HepG2 (cell line): Measurements from ENCODE around the gene PIGV. TPM values are rescaled to one million over a fixed set of nuclear protein-coding genes. Genes with fewer than 3 reads are reported as not detected.

Experiments used
- AKAP8 ChIP-seq: sonication (generic); formaldehyde crosslinking; IDR thresholded peaks from 2 replicates; pipeline ENCODE4 v1.5.1; 2020; ENCODE audit warnings: mild to moderate bottlenecking, missing genetic modification reagents
- ARNTL ChIP-seq: sonication (generic); formaldehyde crosslinking; IDR thresholded peaks from 2 replicates; pipeline ENCODE4 v1.4.0; 2020; ENCODE audit warnings: mild to moderate bottlenecking, missing genetic modification reagents
- NFIC ChIP-seq: IDR thresholded peaks from 2 replicates; pipeline ENCODE4 v1.6.1; 2012; ENCODE audit warnings: mild to moderate bottlenecking, low read length, inconsistent platforms
- RXRA ChIP-seq: sonication (generic); formaldehyde crosslinking; IDR thresholded peaks from 2 replicates; pipeline ENCODE4 v1.5.1; 2020; ENCODE audit warnings: missing genetic modification reagents
- SYNCRIP ChIP-seq: fragments of 200-400 bp; formaldehyde crosslinking; IDR thresholded peaks from 2 replicates; pipeline ENCODE4 v1.6.1; 2018; ENCODE audit warnings: mild to moderate bottlenecking, low read depth, low read length; ENCODE audit not compliant: insufficient read depth
- TBX3 ChIP-seq: fragments of 450-650 bp; IDR thresholded peaks from 2 replicates; pipeline ENCODE4 v1.6.1; 2017; ENCODE audit warnings: antibody characterized with exemption, mild to moderate bottlenecking, inconsistent platforms, borderline replicate concordance
- TOE1 ChIP-seq: sonication (generic); formaldehyde crosslinking; IDR thresholded peaks from 2 replicates; pipeline ENCODE4 v1.4.0; 2020; ENCODE audit warnings: mild to moderate bottlenecking, missing genetic modification reagents
- YY1 ChIP-seq: IDR thresholded peaks from 2 replicates; pipeline ENCODE4 v1.6.1; 2011; ENCODE audit warnings: low read length, low read depth, moderate library complexity, mild to moderate bottlenecking; ENCODE audit not compliant: insufficient read depth, insufficient replicate concordance
- ZBTB1 ChIP-seq: sonication (generic); formaldehyde crosslinking; IDR thresholded peaks from 2 replicates; pipeline ENCODE4 v1.4.0; 2020; ENCODE audit warnings: missing genetic modification reagents, borderline replicate concordance
- ZBTB2 ChIP-seq: sonication (generic); formaldehyde crosslinking; IDR thresholded peaks from 2 replicates; pipeline ENCODE4 v1.8.0; 2022; ENCODE audit warnings: low read depth, missing genetic modification reagents
- ZBTB42 ChIP-seq: sonication (generic); formaldehyde crosslinking; IDR thresholded peaks from 2 replicates; pipeline ENCODE4 v1.5.0; 2020; ENCODE audit warnings: mild to moderate bottlenecking, missing genetic modification reagents
- ZC3H4 ChIP-seq: sonication (generic); formaldehyde crosslinking; IDR thresholded peaks from 2 replicates; pipeline ENCODE4 v1.4.0; 2020; ENCODE audit warnings: missing genetic modification reagents, borderline replicate concordance
- ZNF160 ChIP-seq: sonication (generic); formaldehyde crosslinking; IDR thresholded peaks from 2 replicates; pipeline ENCODE4 v1.8.0; 2022; ENCODE audit warnings: mild to moderate bottlenecking, inconsistent platforms, missing genetic modification reagents
- ZNF230 ChIP-seq: sonication (generic); formaldehyde crosslinking; IDR thresholded peaks from 2 replicates; pipeline ENCODE4 v1.4.0; 2020; ENCODE audit warnings: mild to moderate bottlenecking, missing genetic modification reagents
- ZNF263 ChIP-seq: sonication (generic); formaldehyde crosslinking; IDR thresholded peaks from 2 replicates; pipeline ENCODE4 v1.4.0; 2020; ENCODE audit warnings: missing genetic modification reagents
- ZNF430 ChIP-seq: sonication (generic); formaldehyde crosslinking; IDR thresholded peaks from 2 replicates; pipeline ENCODE4 v1.9.0; 2021; ENCODE audit warnings: mild to moderate bottlenecking, missing genetic modification reagents
- ZNF549 ChIP-seq: sonication (generic); formaldehyde crosslinking; IDR thresholded peaks from 2 replicates; pipeline ENCODE4 v1.5.0; 2020; ENCODE audit warnings: missing genetic modification reagents
- ZNF615 ChIP-seq: sonication (generic); formaldehyde crosslinking; IDR thresholded peaks from 2 replicates; pipeline ENCODE4 v1.5.0; 2020; ENCODE audit warnings: mild to moderate bottlenecking, missing genetic modification reagents, borderline replicate concordance
- ZNF660 ChIP-seq: sonication (generic); formaldehyde crosslinking; IDR thresholded peaks from 2 replicates; pipeline ENCODE4 v1.5.1; 2020; ENCODE audit warnings: mild to moderate bottlenecking, low read depth, missing genetic modification reagents, borderline replicate concordance
- ZNF737 ChIP-seq: sonication (generic); formaldehyde crosslinking; IDR thresholded peaks from 2 replicates; pipeline ENCODE4 v1.5.0; 2020; ENCODE audit warnings: missing genetic modification reagents, mild to moderate bottlenecking, borderline replicate concordance
- ZNF841 ChIP-seq: sonication (generic); formaldehyde crosslinking; IDR thresholded peaks from 2 replicates; pipeline ENCODE4 v1.8.1; 2023; ENCODE audit warnings: missing genetic modification reagents, borderline replicate concordance
- ZNF891 ChIP-seq: sonication (generic); formaldehyde crosslinking; IDR thresholded peaks from 2 replicates; pipeline ENCODE4 v1.5.0; 2020; ENCODE audit warnings: mild to moderate bottlenecking, missing genetic modification reagents
- polyA plus RNA-seq, 8 experiments: library from polyadenylated mRNA; depleted of rRNA in 3 of 8; stranded (reverse) in 7 of 8; unstranded in 1 of 8; fragments of >200 nt; fragmentation: Illumina TruSeq in 4 of 8; extraction: Trizol in 4 of 8; gene quantifications; 2 replicates each; pipeline versions ENCODE4 v1.2.1 to v1.2.3, GENCODE V29; 2011 to 2016; ENCODE audit warnings: low read depth in 4 of 8, missing spikeins in 1 of 8, mixed read lengths in 1 of 8; ENCODE audit not compliant: insufficient read depth in 1 of 8
- total RNA-seq, 5 experiments: library from RNA; depleted of rRNA; stranded (reverse); fragments of >200 nt; fragmentation: Illumina TruSeq; extraction: Trizol; gene quantifications; 2 replicates each; pipeline ENCODE4 v1.2.3, GENCODE V29; 2016; ENCODE audit warnings: low read depth in 1 of 5
- TF ChIP-seq, protein P1 (sequence below): sonication (generic); formaldehyde crosslinking; IDR thresholded peaks from 2 replicates; pipeline ENCODE4 v1.8.0; 2023; ENCODE audit warnings: mild to moderate bottlenecking, missing genetic modification reagents
- TF ChIP-seq, protein P2 (sequence below): sonication (generic); formaldehyde crosslinking; IDR thresholded peaks from 2 replicates; pipeline ENCODE4 v1.4.0; 2020; ENCODE audit warnings: missing genetic modification reagents

Gene PIGV
- total and polyA plus RNA-seq, 2 of the 13 experiments (the other 11 are each of a cell fraction or from before 2014, with no cell fraction given) = 13.5 to 22.7 TPM

DNA sequence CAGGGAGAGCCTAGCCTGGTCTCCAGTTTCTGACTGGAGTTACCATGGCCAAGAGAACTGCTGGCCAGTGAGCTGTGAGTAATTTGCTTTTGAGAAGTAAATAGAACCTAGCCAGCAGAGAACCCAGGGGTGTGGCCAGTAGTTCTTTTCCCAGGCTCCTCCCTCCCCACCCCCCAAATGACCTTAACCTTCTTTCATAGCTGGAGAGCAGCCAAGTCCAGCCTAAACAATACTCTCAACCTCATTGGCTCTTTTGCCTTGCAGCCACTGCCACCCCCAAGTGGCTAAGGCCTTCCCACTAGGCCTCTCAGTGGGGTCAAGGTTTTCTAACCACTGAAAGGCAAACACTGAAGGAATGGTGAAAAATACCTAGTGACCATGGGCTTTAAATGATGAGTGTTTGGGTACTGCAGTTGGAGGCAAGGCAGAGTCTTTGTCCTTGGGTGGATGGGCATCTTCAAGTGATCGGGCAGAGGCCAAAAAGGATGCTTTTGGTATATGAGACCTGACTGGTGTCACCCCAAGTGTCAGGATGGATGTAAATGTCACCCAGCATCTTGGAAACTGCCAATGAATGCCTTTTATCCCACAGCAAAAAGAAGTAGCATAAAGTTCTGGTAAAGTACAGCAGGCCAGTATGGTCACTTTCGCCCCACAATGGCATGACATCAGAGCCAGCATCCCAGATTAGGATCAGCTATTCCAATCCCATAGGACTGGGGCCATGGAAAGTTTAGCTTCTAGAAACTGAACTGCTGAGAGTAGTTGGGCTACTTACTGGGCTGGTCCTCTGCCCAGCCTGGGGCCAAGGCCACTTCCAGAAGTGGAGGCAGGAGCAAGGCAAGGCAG lies 3.5 kb upstream of the PIGV start (continued):
- no peak for TF ChIP-seq ZNF430
- TF ChIP-seq AKAP8 (CRISPR knock-in tag) = peak; percentile 79; the same call in 1 of the 2 replicates
- TF ChIP-seq SYNCRIP = no peak
- TF ChIP-seq ZC3H4 = no peak
- TF ChIP-seq, protein P1, sequence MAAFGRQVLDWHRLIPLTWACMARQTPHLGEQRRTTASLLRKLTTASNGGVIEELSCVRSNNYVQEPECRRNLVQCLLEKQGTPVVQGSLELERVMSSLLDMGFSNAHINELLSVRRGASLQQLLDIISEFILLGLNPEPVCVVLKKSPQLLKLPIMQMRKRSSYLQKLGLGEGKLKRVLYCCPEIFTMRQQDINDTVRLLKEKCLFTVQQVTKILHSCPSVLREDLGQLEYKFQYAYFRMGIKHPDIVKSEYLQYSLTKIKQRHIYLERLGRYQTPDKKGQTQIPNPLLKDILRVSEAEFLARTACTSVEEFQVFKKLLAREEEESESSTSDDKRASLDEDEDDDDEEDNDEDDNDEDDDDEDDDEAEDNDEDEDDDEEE (CRISPR knock-in tag) = no peak
- no peak for TF ChIP-seq ZNF230
- TF ChIP-seq YY1 = peak; percentile 8
- no peak for TF ChIP-seq ZBTB2 (CRISPR knock-in tag)
- TF ChIP-seq RXRA (CRISPR knock-in tag) = peak; percentile 96
- TF ChIP-seq ZNF160 (CRISPR knock-in tag) = 0 out of 2 replicates have a peak, but pooled peaks have one; percentile 39
- TF ChIP-seq TBX3 = peak; percentile 60; the same call in 1 of the 2 replicates
- TF ChIP-seq NFIC = peak; percentile 93
- TF ChIP-seq, protein P2, sequence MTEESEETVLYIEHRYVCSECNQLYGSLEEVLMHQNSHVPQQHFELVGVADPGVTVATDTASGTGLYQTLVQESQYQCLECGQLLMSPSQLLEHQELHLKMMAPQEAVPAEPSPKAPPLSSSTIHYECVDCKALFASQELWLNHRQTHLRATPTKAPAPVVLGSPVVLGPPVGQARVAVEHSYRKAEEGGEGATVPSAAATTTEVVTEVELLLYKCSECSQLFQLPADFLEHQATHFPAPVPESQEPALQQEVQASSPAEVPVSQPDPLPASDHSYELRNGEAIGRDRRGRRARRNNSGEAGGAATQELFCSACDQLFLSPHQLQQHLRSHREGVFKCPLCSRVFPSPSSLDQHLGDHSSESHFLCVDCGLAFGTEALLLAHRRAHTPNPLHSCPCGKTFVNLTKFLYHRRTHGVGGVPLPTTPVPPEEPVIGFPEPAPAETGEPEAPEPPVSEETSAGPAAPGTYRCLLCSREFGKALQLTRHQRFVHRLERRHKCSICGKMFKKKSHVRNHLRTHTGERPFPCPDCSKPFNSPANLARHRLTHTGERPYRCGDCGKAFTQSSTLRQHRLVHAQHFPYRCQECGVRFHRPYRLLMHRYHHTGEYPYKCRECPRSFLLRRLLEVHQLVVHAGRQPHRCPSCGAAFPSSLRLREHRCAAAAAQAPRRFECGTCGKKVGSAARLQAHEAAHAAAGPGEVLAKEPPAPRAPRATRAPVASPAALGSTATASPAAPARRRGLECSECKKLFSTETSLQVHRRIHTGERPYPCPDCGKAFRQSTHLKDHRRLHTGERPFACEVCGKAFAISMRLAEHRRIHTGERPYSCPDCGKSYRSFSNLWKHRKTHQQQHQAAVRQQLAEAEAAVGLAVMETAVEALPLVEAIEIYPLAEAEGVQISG (CRISPR knock-in tag) = peak; percentile 38; the same call in 1 of the 2 replicates
- no peak for TF ChIP-seq ZNF737
- TF ChIP-seq TOE1 (CRISPR knock-in tag) = no peak
- TF ChIP-seq ZNF660 = no peak
- no peak for TF ChIP-seq ZBTB42 (CRISPR knock-in tag)
- no peak for TF ChIP-seq ZNF549
- peak; percentile 57; the same call in 1 of the 2 replicates for TF ChIP-seq ZNF615 (CRISPR knock-in tag)
- TF ChIP-seq ARNTL (CRISPR knock-in tag) = no peak
- no peak for TF ChIP-seq ZNF841 (CRISPR knock-in tag)
- no peak for TF ChIP-seq ZNF263 (CRISPR knock-in tag)
- no peak for TF ChIP-seq ZNF891 (CRISPR knock-in tag)
- TF ChIP-seq ZBTB1 (CRISPR knock-in tag) = no peak
